Subcutaneous adipose tissue (tissue), 4 donors: ENCODE data around the gene ZFPM1. TPM values are rescaled to one million over a fixed set of nuclear protein-coding genes. Genes with fewer than 3 reads are reported as not detected.

Experiments
- total RNA-seq, 4 donors: library from RNA; depleted of rRNA; stranded (reverse); fragments of >200 nt; gene quantifications; one replicate each; pipeline ENCODE4 v1.1.0, GENCODE V29; 2016
- TF ChIP-seq, protein P1 (sequence below): fragments of 450-650 bp; IDR thresholded peaks from one replicate; pipeline ENCODE4 v1.5.1; 2016; ENCODE audit warnings: low read depth, mild to moderate bottlenecking, control low read depth, antibody characterized with exemption, moderate library complexity

Gene ZFPM1
- total RNA-seq, 4 donors from 2014 or later: 0.17 to 0.57 (median 0.44) TPM; not detected in 1

DNA sequence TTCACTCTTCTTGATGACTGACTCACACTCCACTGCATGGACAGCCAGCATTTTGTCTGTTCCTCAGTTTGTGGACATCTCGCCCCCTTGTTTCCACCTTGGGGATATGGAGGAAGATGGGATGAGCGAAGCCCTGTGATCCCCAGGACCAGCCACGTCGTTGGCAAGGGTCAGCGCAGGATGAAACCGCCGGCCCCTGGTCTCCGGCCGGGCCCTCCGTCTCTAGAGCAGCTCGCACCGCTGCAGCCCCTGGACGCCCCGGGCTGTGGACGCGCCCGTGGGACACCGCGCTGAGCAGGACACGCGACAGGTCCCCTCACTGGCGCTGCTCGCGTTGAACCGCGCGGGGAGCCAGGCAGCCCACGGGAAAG is 116.5 kb downstream of the ZFPM1 start:
- TF ChIP-seq, protein P1, sequence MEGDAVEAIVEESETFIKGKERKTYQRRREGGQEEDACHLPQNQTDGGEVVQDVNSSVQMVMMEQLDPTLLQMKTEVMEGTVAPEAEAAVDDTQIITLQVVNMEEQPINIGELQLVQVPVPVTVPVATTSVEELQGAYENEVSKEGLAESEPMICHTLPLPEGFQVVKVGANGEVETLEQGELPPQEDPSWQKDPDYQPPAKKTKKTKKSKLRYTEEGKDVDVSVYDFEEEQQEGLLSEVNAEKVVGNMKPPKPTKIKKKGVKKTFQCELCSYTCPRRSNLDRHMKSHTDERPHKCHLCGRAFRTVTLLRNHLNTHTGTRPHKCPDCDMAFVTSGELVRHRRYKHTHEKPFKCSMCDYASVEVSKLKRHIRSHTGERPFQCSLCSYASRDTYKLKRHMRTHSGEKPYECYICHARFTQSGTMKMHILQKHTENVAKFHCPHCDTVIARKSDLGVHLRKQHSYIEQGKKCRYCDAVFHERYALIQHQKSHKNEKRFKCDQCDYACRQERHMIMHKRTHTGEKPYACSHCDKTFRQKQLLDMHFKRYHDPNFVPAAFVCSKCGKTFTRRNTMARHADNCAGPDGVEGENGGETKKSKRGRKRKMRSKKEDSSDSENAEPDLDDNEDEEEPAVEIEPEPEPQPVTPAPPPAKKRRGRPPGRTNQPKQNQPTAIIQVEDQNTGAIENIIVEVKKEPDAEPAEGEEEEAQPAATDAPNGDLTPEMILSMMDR: no peak

DNA sequence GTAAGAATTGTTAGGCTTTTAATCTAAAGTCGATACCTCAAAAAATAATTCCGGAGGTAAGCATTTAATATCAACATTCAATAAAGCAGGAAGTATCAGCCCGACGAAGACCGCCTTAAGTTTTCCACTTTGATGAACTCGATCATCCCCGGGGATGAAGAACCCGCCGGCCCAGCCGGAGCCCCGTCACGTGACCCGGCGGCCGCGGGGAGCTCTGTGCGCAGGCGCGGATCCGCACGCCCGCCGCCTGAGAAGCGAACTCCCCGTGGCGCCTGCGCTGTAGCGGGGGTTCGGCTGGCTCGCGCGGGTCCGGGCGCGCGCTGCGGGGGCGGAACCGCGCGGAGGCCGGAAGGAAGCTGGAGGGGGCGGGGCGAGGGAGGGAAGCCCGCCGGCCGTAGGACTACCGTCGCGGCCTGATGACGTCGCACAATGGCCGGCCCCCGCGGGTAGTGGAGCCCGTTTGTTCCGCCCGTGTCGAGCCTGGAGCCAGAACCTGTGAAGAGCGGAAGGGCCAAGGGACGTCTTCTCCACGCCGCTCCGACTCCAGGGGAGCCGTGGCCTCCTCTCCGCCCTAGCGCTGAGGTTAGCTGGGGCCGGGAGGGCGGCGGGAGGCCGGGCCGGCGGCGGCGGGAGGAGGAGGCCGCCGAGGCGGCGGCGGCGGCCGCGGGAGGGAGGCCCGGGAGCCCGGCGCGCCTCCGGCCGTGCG is 117.1 kb downstream of the ZFPM1 start, which contains the start of gene ZC3H18:
Gene ZC3H18 (plus strand): TSS at position 419 of the 706 bp plus-strand sequence. CDS start 6,721 bp downstream, outside the sequence.
- TF ChIP-seq, protein P1: no peak

DNA sequence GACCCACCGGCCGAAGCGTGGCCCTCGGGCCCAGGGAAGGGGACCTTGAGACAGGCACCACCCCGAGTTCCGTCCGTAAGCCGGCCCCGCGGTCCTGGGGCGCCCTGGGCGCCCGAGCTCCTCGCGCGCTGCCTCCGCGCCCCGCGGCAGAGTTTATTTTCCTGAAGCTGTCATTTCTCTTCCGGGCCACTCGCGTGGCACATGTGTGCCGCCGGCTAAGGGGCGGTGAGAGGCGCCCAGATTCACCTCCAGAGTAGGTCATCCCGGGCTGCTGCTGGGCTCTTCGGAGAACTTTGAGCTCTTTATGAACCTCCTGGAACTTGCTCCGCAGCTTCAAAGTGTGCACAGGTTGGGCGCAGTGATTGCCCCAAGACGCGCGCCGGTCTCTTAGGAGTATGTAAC is 117.6 kb downstream of the ZFPM1 start:
- TF ChIP-seq, protein P1: no peak

DNA sequence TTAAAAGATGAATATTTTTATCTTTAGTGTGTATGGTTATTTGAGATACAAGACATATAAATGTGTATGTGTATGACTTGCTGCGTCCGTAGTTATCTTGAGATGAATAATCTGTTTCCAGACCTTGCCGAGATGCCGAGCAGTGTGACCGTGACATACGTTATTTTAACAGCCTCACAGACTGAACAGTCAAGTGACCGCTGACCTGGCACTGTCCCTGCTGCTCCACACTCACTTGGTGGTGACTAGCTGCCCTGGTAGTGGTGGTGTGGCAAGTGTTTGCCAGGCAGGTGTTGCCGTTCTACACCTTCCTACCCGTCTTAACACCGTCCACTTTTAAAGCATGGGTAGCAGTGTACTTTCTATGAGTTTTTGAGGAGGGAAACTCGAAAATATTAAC is 122.2 kb downstream of the ZFPM1 start:
- TF ChIP-seq, protein P1: no peak

DNA sequence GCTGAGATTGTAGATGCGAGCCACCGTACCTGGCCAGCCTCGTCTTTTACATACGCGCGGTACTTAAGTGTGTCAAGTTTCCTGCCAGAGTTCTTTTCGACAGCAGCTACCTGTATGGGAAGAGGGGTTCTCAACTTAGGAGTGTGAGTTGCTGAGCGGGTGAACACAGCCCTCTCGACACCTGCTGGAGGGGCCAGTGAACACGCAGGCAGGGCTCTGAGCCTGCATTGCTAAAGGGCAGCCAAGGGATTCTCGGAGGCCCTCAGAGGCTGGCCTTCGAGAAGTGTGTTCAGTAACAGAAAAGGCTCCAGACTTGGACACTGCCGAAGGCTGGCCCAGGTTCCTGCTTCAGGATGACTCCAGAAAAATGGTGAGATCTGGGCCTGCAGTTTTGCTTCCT is 123.2 kb downstream of the ZFPM1 start:
- TF ChIP-seq, protein P1: no peak

DNA sequence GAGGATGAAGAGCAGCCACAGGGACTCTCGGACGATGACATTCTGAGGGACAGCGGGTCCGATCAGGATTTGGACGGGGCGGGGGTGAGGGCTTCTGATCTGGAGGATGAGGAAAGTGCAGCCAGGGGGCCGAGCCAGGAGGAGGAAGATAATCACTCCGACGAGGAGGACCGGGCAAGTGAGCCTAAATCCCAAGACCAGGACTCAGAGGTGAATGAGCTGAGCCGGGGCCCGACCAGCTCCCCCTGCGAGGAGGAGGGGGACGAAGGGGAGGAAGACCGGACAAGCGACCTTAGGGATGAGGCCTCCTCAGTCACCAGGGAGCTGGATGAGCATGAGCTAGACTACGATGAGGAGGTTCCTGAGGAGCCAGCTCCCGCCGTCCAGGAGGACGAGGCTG is 124.1 kb downstream of the ZFPM1 start:
- TF ChIP-seq, protein P1: no peak

DNA sequence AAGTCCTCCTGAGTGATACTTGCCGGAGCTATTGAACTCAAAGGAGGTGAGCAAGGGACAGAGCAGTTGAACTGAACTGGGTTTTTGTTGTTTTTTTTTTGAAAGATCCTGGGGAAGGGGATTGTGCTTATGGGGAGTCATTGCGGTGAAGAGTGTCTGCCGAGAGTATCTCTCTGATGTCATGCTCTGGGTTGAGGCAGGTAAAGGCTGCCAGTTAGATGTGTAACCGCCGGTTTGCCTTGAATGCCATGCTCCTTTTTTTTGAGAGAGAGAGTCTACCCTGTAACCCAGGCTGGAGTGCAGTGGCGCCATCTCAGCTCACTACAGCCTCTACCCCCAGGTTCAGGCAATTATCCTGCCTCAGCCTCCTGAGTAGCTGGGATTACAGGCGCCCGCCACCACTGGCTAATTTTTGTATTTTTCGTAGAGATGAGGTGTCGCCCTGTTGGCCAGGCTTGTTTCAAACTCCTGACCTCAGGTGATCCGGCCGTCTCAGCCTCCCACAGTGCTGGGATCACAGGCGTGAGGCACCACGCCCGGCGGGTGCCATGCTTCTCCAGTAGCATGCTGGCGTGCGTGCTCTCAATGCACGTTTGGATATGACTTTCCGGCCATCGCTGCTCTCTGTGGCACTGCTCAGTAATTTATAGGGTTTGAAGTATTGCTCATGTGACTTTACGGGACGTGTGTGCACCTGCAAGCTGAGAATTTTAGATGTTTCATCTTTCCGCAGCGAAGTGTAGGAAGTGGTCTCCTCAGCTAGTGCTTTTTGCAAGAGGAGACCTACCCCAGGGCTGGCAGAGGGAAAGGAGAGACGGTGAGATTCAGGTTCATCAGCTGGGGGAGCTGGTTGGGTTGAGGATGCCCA is 125.6 kb downstream of the ZFPM1 start:
- TF ChIP-seq, protein P1: no peak
